OCI-M1 (cell line): ENCODE measurements around the gene KCNJ10.
A peak's percentile ranks its signal among the peaks of the same experiment; 100 is the strongest.

Source experiments
- DNase-seq: peaks from one replicate; lab custom pipeline; 2025; lab: John Stamatoyannopoulos, UW

Gene KCNJ10

GRCh38 chr1:160024195-160024905 is 45.6 kb downstream of the KCNJ10 start:
- DNase-seq: no peak

- no peak for DNase-seq
Observed at GRCh38 chr1:160022330-160023310, 47.3 kb downstream of the KCNJ10 start.

- no peak for DNase-seq
Observed at GRCh38 chr1:160021376-160022074, 48.4 kb downstream of the KCNJ10 start.

- DNase-seq: no peak
Observed at GRCh38 chr1:160020196-160020595, 49.8 kb downstream of the KCNJ10 start.

GRCh38 chr1:160018900-160019299 is 51.1 kb downstream of the KCNJ10 start:
- no peak for DNase-seq

GRCh38 chr1:160018347-160018746 is 51.6 kb downstream of the KCNJ10 start:
- no peak for DNase-seq

- DNase-seq: peak; percentile 24
Observed at GRCh38 chr1:160017592-160017991, 52.4 kb downstream of the KCNJ10 start.

GRCh38 chr1:160011781-160012180 is 58.2 kb downstream of the KCNJ10 start:
- no peak for DNase-seq

GRCh38 chr1:160009801-160010200 is 60.2 kb downstream of the KCNJ10 start:
- peak; percentile 31 for DNase-seq

GRCh38 chr1:160009081-160009480 is 60.9 kb downstream of the KCNJ10 start:
- DNase-seq: no peak

GRCh38 chr1:160007577-160008200 is 62.3 kb downstream of the KCNJ10 start:
- peak; percentile 77 for DNase-seq

GRCh38 chr1:160006312-160006940 is 63.5 kb downstream of the KCNJ10 start:
- DNase-seq: peak; percentile 82

GRCh38 chr1:160005070-160005469 is 64.9 kb downstream of the KCNJ10 start:
- no peak for DNase-seq

GRCh38 chr1:160004425-160004824 is 65.5 kb downstream of the KCNJ10 start:
- DNase-seq: no peak

GRCh38 chr1:160004001-160004400 is 66.0 kb downstream of the KCNJ10 start:
- DNase-seq: no peak

- no peak for DNase-seq
Observed at GRCh38 chr1:160001440-160001839, 68.5 kb downstream of the KCNJ10 start.

- no peak for DNase-seq
Observed at GRCh38 chr1:159999204-159999603, 70.8 kb downstream of the KCNJ10 start.

GRCh38 chr1:159996653-159997052 is 73.3 kb downstream of the KCNJ10 start:
- no peak for DNase-seq

- DNase-seq: no peak
Observed at GRCh38 chr1:159994896-159995295, 75.1 kb downstream of the KCNJ10 start.

- DNase-seq: no peak
Observed at GRCh38 chr1:159993911-159994310, 76.0 kb downstream of the KCNJ10 start.

GRCh38 chr1:159992161-159992560 is 77.8 kb downstream of the KCNJ10 start:
- no peak for DNase-seq
